ENCODE data around the gene YRDC. TPM values are rescaled to one million over a fixed set of nuclear protein-coding genes. Genes with fewer than 3 reads are reported as not detected.

The YRDC gene
- total RNA-seq, 1 experiment from 2014 or later = 24.6 TPM

- TF ChIP-seq GRHL2 (CRISPR knock-in tag; IDR thresholded peaks at IDR 0.05; ENCODE audit: insufficient replicate concordance, severe bottlenecking) (no peak), ZNF671 (CRISPR knock-in tag; IDR thresholded peaks at IDR 0.05) (no peak), JUN (CRISPR knock-in tag; IDR thresholded peaks at IDR 0.05) (no peak)
These were observed 17.5 kb upstream of the YRDC start (continued) for GRCh38 chr1:37825506-37825905.

GRCh38 chr1:37824001-37824400 is 16.0 kb upstream of the YRDC start:
- no peaks in the 10 kb centered on the region for H3K27me3 Mint-ChIP-seq (ENCODE audit: low read depth)
- CTCF ChIA-PET = no interaction called here
- H3K27ac Mint-ChIP-seq = no peak overlapping the region
- H3K4me1 Mint-ChIP-seq = no peaks in the 10 kb centered on the region
- no peak for TF ChIP-seq USF2 (CRISPR knock-in tag; IDR thresholded peaks at IDR 0.05)
- no peak for TF ChIP-seq HMGA2 (CRISPR knock-in tag; IDR thresholded peaks at IDR 0.05)
- TF ChIP-seq ATF3 (CRISPR knock-in tag; conservative IDR thresholded peaks at IDR 0.05) = no peak
- TF ChIP-seq NFYB (CRISPR knock-in tag; conservative IDR thresholded peaks at IDR 0.05; ENCODE audit: low read depth) = no peak
- no peak for TF ChIP-seq TEAD1 (CRISPR knock-in tag; IDR thresholded peaks at IDR 0.05)
- TF ChIP-seq MLX (CRISPR knock-in tag; IDR thresholded peaks at IDR 0.05) = no peak
- no peak for TF ChIP-seq ESRRA (CRISPR knock-in tag; IDR thresholded peaks at IDR 0.05; ENCODE audit: borderline replicate concordance)
- TF ChIP-seq IRF2 (CRISPR knock-in tag; IDR thresholded peaks at IDR 0.05; ENCODE audit: borderline replicate concordance, low read depth) = no peak
- TF ChIP-seq ZNF671 (CRISPR knock-in tag; IDR thresholded peaks at IDR 0.05) = no peak
- TF ChIP-seq MAX (CRISPR knock-in tag; IDR thresholded peaks at IDR 0.05) = no peak
- TF ChIP-seq SP1 (CRISPR knock-in tag; conservative IDR thresholded peaks at IDR 0.05) = no peak
- TF ChIP-seq ZNF425 (CRISPR knock-in tag; conservative IDR thresholded peaks at IDR 0.05) = no peak
- TF ChIP-seq ZNF512 (CRISPR knock-in tag; IDR thresholded peaks at IDR 0.05; ENCODE audit: borderline replicate concordance) = no peak
- TF ChIP-seq E2F1 (CRISPR knock-in tag; IDR thresholded peaks at IDR 0.05) = no peak
- TF ChIP-seq ATF1 (CRISPR knock-in tag; IDR thresholded peaks at IDR 0.05) = no peak
- TF ChIP-seq PRRX2 (CRISPR knock-in tag; IDR thresholded peaks at IDR 0.05) = no peak
- no peak for TF ChIP-seq NFATC4 (CRISPR knock-in tag; IDR thresholded peaks at IDR 0.05)
- no peak for TF ChIP-seq ZBTB43 (CRISPR knock-in tag; IDR thresholded peaks at IDR 0.05)
- peaks cover 31% of the 10 kb centered on the region for H3K36me3 Mint-ChIP-seq
- POLR2A ChIA-PET = no interaction called here
- no peak overlapping the region for H3K4me3 Mint-ChIP-seq
- H3K9me3 Mint-ChIP-seq = no peaks in the 10 kb centered on the region
- DNase-seq (ENCODE audit: low spot score) (no peak), ATAC-seq (no peak)
